HG03457 (cell line): ENCODE results near the gene IDH3B.

Experiments
- ATAC-seq: cut with Tn5 transposase; IDR thresholded peaks from one replicate; pipeline ENCODE4 v1.9.1; 2021; ENCODE audit warnings: moderate number of reproducible peaks; ENCODE audit not compliant: unreplicated experiment

IDH3B gene

DNA sequence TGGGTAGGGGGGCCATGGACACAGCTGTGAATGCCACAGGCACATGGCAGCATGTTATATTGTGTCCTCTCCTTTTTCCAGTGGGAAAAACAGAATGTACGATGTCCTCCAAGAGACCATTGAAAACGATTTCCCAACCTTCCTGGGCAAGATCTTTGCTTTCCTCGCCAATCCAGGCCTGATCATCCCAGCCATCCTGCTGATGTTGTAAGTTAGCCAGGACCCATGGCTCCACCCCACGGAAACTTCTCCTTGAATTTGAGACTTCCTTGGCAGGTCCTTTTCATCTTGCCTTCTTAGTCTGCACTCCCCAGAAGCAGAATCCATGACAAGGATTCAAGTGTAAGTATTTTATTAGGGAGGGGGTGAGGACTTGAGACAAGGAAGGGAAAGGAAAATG is 39.8 kb downstream of the IDH3B start:
- no peak for ATAC-seq

DNA sequence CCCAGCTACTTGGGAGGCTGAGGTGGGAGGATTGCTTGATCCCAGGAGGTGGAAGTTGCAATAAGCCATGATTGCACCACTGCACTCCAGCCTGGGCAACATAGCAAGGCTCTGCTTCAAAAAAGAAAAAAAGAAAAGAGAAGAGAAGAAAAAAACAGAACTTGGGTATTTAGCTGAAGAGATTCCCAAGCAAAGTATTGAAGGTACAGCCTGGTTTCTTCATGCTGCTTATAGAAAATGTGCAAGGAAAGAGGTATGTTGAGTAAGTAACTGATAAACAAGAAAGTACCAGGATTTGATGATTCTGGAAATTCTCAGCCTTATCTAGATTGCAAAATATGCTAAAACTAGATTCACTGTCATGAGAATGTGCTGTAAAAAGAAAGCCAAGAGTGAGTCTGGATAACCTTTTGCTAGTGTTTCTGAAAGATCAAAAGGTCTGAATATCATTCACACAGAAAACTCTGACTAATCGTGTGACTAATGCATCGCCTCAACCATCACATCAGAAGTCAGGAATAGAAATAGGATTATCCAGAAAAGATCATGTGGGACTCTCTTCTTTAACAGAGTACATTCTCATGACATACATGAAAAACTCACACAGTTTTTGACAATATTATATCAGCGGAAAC is 43.9 kb downstream of the IDH3B start:
- ATAC-seq, result no peak

GRCh38 chr20:2619337-2619736 is 44.7 kb downstream of the IDH3B start:
- no peak for ATAC-seq

DNA sequence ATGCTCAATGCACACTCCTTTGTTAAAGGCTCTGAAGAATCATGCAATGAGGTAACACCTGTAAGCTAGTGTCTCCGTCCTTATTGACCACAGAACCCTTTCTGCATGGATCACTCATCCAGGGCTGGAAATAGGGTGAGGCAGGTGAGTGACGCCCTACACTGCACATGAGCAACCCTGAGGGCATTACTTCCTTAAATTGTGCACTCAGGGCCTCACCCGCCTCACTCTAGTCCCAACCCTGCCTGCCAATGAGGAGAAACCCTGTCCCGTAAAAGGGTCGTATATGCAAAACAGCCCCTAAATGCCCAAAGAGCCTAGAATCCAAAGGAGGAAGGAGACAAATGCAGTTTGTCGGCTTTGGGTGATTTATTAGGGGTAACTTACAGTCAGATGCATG is 45.2 kb downstream of the IDH3B start:
- no peak for ATAC-seq

GRCh38 chr20:2617099-2617714 is 46.8 kb downstream of the IDH3B start:
- ATAC-seq, result no peak

GRCh38 chr20:2616634-2617033 is 47.4 kb downstream of the IDH3B start:
- no peak for ATAC-seq

DNA sequence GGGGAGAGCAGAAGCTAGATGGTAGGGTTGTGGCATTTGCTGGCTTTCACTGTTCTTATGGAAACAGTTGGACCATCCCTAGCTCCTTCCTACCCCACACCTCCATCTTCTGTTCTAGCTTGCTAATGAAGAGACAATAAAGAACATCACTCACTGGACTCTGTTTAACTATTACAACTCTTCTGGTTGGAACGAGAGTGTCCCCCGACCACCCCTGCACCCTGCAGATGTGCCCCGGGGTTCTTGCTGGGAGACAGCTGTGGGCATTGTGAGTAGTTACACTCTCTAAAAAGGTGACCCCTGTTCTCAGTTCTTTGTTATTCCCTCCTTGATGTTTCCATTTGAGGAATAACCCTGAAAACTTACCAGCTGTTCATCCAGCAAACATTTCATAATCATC is 51.9 kb downstream of the IDH3B start:
- ATAC-seq, result no peak

- no peak for ATAC-seq
Observed at GRCh38 chr20:2610941-2611720, 52.9 kb downstream of the IDH3B start.

DNA sequence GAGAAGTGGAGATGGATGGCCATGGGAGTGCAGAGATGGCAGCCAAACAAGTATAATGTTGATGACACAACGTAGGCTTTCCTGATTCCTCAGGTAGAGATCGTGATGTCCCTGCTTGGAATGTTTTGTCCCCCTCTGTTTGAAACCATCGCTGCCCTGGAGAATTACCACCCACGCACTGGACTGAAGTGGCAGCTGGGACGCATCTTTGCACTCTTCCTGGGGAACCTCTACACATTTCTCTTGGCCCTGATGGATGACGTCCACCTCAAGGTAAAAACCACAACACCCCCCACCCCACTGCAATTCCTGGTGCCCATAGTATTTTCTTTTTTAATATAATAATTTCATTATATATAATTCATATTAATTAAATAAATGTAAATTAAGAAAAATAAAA is 53.7 kb downstream of the IDH3B start:
- ATAC-seq, result no peak
